Right lobe of liver (tissue), 4 donors: ENCODE measurements around the gene MFNG.

ENCODE experiments used
- CTCF ChIP-seq, 4 donors: fragments of 200-600 bp in 3 of 4; fragments of 450-650 bp in 1 of 4; IDR thresholded peaks; one replicate each; pipeline versions ENCODE4 v1.5.1 to v1.8.0; 2016 to 2022; ENCODE audit warnings: antibody characterized with exemption in 4 of 4, mild to moderate bottlenecking in 2 of 4
- POLR2A ChIP-seq: fragments of 450-650 bp; IDR thresholded peaks from one replicate; pipeline ENCODE4 v1.6.1; 2017; ENCODE audit warnings: antibody characterized with exemption, mild to moderate bottlenecking
- donor health status: DM: no; HTN: no; CAD: no.
- donor health status: DM: no; HTN: no; CAD: no.
- donor health status: DM: no; HTN: yes; CAD: no.

DNA sequence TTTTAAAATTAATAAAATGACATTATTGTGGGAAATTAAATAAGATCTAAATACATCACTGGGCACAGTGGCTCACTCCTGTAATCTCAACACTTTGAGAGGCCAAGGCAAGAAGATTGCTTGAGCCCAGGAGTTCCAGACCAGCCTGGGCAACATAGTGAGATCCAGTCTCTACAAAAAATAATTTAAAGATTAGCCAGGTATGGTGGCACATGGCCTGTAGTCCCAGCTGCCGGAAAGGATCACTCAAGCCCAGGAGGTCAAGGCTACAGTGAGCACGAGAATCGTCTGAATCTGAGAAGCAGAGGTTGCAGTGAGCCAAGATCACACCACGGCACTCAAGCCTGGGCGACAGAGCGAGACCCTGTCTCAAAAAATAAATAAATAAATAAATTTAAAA, 49.0 kb upstream of the MFNG start:
- no peak for TF ChIP-seq CTCF (IDR thresholded peaks at IDR 0.05)
- TF ChIP-seq POLR2A = no peak
